Ishikawa (cell line): ENCODE measurements around the gene POU2F1.

Source experiments
- CEBPB ChIP-seq: IDR thresholded peaks from 2 replicates; pipeline ENCODE4 v1.6.1; 2012
- CREB1 ChIP-seq: IDR thresholded peaks from 2 replicates; pipeline ENCODE4 v1.6.1; 2012; ENCODE audit warnings: low read depth
- EP300 ChIP-seq: IDR thresholded peaks from 2 replicates; pipeline ENCODE4 v1.6.1; 2012; ENCODE audit warnings: borderline replicate concordance
- FOXM1 ChIP-seq: IDR thresholded peaks from 2 replicates; pipeline ENCODE4 v1.6.1; 2012; ENCODE audit warnings: low read depth, borderline replicate concordance
- NFIC ChIP-seq: IDR thresholded peaks from 2 replicates; pipeline ENCODE4 v1.6.1; 2012
- RAD21 ChIP-seq: IDR thresholded peaks from 2 replicates; pipeline ENCODE4 v1.6.1; 2012; ENCODE audit warnings: low read depth
- REST ChIP-seq: IDR thresholded peaks from 2 replicates; pipeline ENCODE4 v1.6.1; 2012; ENCODE audit warnings: low read depth, mild to moderate bottlenecking
- TAF1 ChIP-seq: IDR thresholded peaks from 2 replicates; pipeline ENCODE4 v1.6.1; 2012; ENCODE audit warnings: low read depth, mild to moderate bottlenecking
- TCF12 ChIP-seq: IDR thresholded peaks from 2 replicates; pipeline ENCODE4 v1.6.1; 2012; ENCODE audit warnings: low read depth

GRCh38 chr1:167208624-167208976, 12.1 kb upstream of the POU2F1 start:
- no peak for TF ChIP-seq TAF1
- no peak for TF ChIP-seq NFIC
- no peak for TF ChIP-seq REST
- TF ChIP-seq CREB1: no peak
- TF ChIP-seq RAD21: no peak
- TF ChIP-seq CEBPB: no peak
- no peak for TF ChIP-seq EP300
- TF ChIP-seq TCF12: no peak
- TF ChIP-seq FOXM1: no peak
